Posterior cingulate gyrus (tissue), 11 donors: Measurements from ENCODE around the gene MLLT3.

ENCODE experiments used
- DNase-seq, 10 donors: peaks; one replicate each; pipeline versions ENCODE4 v3.0.0 to v3.0.0-alpha.2; 2020 to 2021; ENCODE audit warnings: mixed read lengths in 3 of 10
- intact Hi-C: fragments of 100-400 bp; cut with DNase I; formaldehyde crosslinking; loops from one replicate; pipeline ENCODE4 v1.15.1; 2023

MLLT3 gene

GRCh38 chr9:20398536-20399338, 223.6 kb downstream of the MLLT3 start:
- intact Hi-C loops: no loop called here
- DNase-seq: no peak

- intact Hi-C loops: no loop called here
- DNase-seq: no peak
Observed at GRCh38 chr9:20397348-20397747, 225.0 kb downstream of the MLLT3 start.

GRCh38 chr9:20396509-20396908, 225.8 kb downstream of the MLLT3 start:
- intact Hi-C loops: no loop called here
- DNase-seq: no peak

- intact Hi-C loops: no loop called here
Observed at GRCh38 chr9:20395651-20396050, 226.6 kb downstream of the MLLT3 start.

GRCh38 chr9:20394969-20395368, 227.3 kb downstream of the MLLT3 start:
- DNase-seq: no peak
- intact Hi-C loops: no loop called here

More at GRCh38 chr9:20395651-20396050, 226.6 kb downstream of the MLLT3 start:
- DNase-seq: no peak

- intact Hi-C loops: no loop called here
Observed at GRCh38 chr9:20391208-20391607, 231.1 kb downstream of the MLLT3 start.

GRCh38 chr9:20390400-20390799, 231.9 kb downstream of the MLLT3 start:
- DNase-seq: no peak
- intact Hi-C loops: no loop called here

More at GRCh38 chr9:20391208-20391607, 231.1 kb downstream of the MLLT3 start:
- DNase-seq: no peak

GRCh38 chr9:20387062-20387461, 235.2 kb downstream of the MLLT3 start:
- intact Hi-C loops: no loop called here
- DNase-seq: no peak

GRCh38 chr9:20384642-20385041, 237.7 kb downstream of the MLLT3 start:
- intact Hi-C loops: no loop called here
- no peak for DNase-seq

GRCh38 chr9:20382460-20383071, 239.7 kb downstream of the MLLT3 start:
- no peak for DNase-seq
- intact Hi-C loops: no loop called here

- intact Hi-C loops: no loop called here
- no peak for DNase-seq
Observed at GRCh38 chr9:20380546-20380945, 241.8 kb downstream of the MLLT3 start.

GRCh38 chr9:20379804-20380225, 242.5 kb downstream of the MLLT3 start:
- intact Hi-C loops: no loop called here
- DNase-seq: no peak

- intact Hi-C loops: no loop called here
- no peak for DNase-seq
Observed at GRCh38 chr9:20378851-20379250, 243.4 kb downstream of the MLLT3 start.

- DNase-seq: no peak
- intact Hi-C loops: no loop called here
Observed at GRCh38 chr9:20377790-20378189, 244.5 kb downstream of the MLLT3 start.

- no peak for DNase-seq
- intact Hi-C loops: no loop called here
Observed at GRCh38 chr9:20376731-20377375, 245.4 kb downstream of the MLLT3 start.

GRCh38 chr9:20376042-20376441, 246.3 kb downstream of the MLLT3 start:
- DNase-seq: no peak
- intact Hi-C loops: no loop called here

- intact Hi-C loops: no loop called here
- DNase-seq: no peak
Observed at GRCh38 chr9:20373263-20373662, 249.0 kb downstream of the MLLT3 start.

- intact Hi-C loops: no loop called here
- DNase-seq: no peak
Observed at GRCh38 chr9:20369391-20369790, 252.9 kb downstream of the MLLT3 start.

GRCh38 chr9:20367855-20368254, 254.4 kb downstream of the MLLT3 start:
- no peak for DNase-seq
- intact Hi-C loops: no loop called here

GRCh38 chr9:20364959-20365358, 257.3 kb downstream of the MLLT3 start:
- intact Hi-C loops: no loop called here
- no peak for DNase-seq

GRCh38 chr9:20363233-20363632, 259.1 kb downstream of the MLLT3 start:
- intact Hi-C loops: no loop called here
- no peak for DNase-seq
